GM12878 (cell line): ENCODE results near the gene BPNT1. TPM values are rescaled to one million over a fixed set of nuclear protein-coding genes. Genes with fewer than 3 reads are reported as not detected.

Experiments
- ATAC-seq: fragments of 200-7000 bp; cut with Tn5 transposase; 3 replicates; pipeline ENCODE4 v1.9.1; 2020; ENCODE audit warnings: mild to moderate bottlenecking, moderate library complexity
- BruUV-seq: library from RNA; stranded (reverse); fragments of 400-500 nt; replicated peaks from 2 replicates; lab custom pipeline; 2021; lab: Mats Ljungman, UMichigan
- CTCF ChIA-PET: fragments of 300-600 bp; sonication (Branson Sonifier 250); formaldehyde crosslinking; extraction: SDS; loops from one replicate; lab custom pipeline; 2021; ENCODE audit warnings: inconsistent platforms; lab: Yijun Ruan, JAX
- POLR2A ChIA-PET: fragments of 350-600 bp; formaldehyde crosslinking; extraction: SDS; loops from one replicate; lab custom pipeline; 2021; ENCODE audit warnings: inconsistent platforms; lab: Charles Lee
- RAD21 ChIA-PET: fragments of 300-600 bp; sonication (Branson Sonifier 250); formaldehyde crosslinking; loops from one replicate; lab custom pipeline; 2023; ENCODE audit warnings: antibody characterized with exemption; ENCODE audit not compliant: unreplicated experiment; lab: Charles Lee
- SMC1A ChIA-PET: fragments of 300-600 bp; sonication (Branson Sonifier 250); formaldehyde crosslinking; loops from one replicate; lab custom pipeline; 2023; ENCODE audit not compliant: unreplicated experiment, uncharacterized antibody; lab: Charles Lee
- DNase-seq: peaks from one replicate; pipeline ENCODE4 v3.0.0-alpha.2; 2011; ENCODE audit warnings: low read depth, low spot score
- FAIRE-seq: peaks from 3 replicates; lab custom pipeline; 2011; peaks lifted over from hg19 to GRCh38; lab: Jason Lieb, UNC
- H2AFZ ChIP-seq: 2 replicates; pipeline ENCODE4 v1.6.0; 2011; ENCODE audit warnings: low read depth, low read length, control low read depth; ENCODE audit not compliant: control insufficient read depth
- H3K27ac ChIP-seq: 2 replicates; pipeline ENCODE4 v1.5.1; 2011; ENCODE audit warnings: control low read depth; ENCODE audit not compliant: control insufficient read depth, insufficient read depth
- H3K27me3 ChIP-seq, 2 experiments: replicated peaks in 1 of 2; 2 replicates each; pipeline versions ENCODE4 v1.6.0 to v1.6.1; 2011; ENCODE audit warnings: low read length in 1 of 2; ENCODE audit not compliant: control insufficient read depth in 2 of 2, insufficient read depth in 2 of 2
- H3K36me3 ChIP-seq, 2 experiments: 2 replicates each; pipeline ENCODE4 v1.5.1; 2011; ENCODE audit warnings: low read length in 1 of 2; ENCODE audit not compliant: control insufficient read depth in 2 of 2, insufficient read depth in 2 of 2
- H3K4me1 ChIP-seq: 2 replicates; pipeline ENCODE4 v1.6.1; 2011; ENCODE audit warnings: mild to moderate bottlenecking, low read length, moderate library complexity, mixed read lengths; ENCODE audit not compliant: control insufficient read depth, insufficient read depth
- H3K4me2 ChIP-seq: 2 replicates; pipeline ENCODE4 v1.6.0; 2011; ENCODE audit warnings: control low read depth; ENCODE audit not compliant: control insufficient read depth, insufficient read depth
- H3K4me3 ChIP-seq: fragments of 200-600 bp; sonication (generic); 2 replicates; pipeline ENCODE4 v1.5.1; 2016
- H3K79me2 ChIP-seq: 2 replicates; pipeline ENCODE4 v1.6.0; 2011; ENCODE audit warnings: low read length; ENCODE audit not compliant: control insufficient read depth, insufficient read depth
- H3K9ac ChIP-seq: 2 replicates; pipeline ENCODE4 v1.8.0; 2011; ENCODE audit warnings: low read length, control low read depth, mixed read lengths; ENCODE audit not compliant: control insufficient read depth, insufficient read depth
- H3K9me3 ChIP-seq: replicated peaks from 3 replicates; pipeline ENCODE4 v1.5.1; 2011; ENCODE audit warnings: mild to moderate bottlenecking, low read length; ENCODE audit not compliant: control insufficient read depth, insufficient read depth
- H4K20me1 ChIP-seq: 2 replicates; pipeline ENCODE4 v1.6.0; 2011; ENCODE audit not compliant: control insufficient read depth, insufficient read depth
- ATF7 ChIP-seq: fragments of 450-650 bp; IDR thresholded peaks from 2 replicates; pipeline ENCODE4 v1.6.1; 2016; ENCODE audit warnings: low read depth, mild to moderate bottlenecking
- BCL11A ChIP-seq: IDR thresholded peaks from 2 replicates; pipeline ENCODE4 v1.6.1; 2011; ENCODE audit warnings: low read depth, low read length
- DPF2 ChIP-seq: fragments of 450-650 bp; IDR thresholded peaks from 2 replicates; pipeline ENCODE4 v1.6.1; 2017; ENCODE audit warnings: mild to moderate bottlenecking
- ESRRA ChIP-seq: IDR thresholded peaks from 2 replicates; pipeline ENCODE4 v1.6.1; 2012; ENCODE audit warnings: mild to moderate bottlenecking, low read length, improper control_type of control experiment
- ETV6 ChIP-seq, 2 experiments: fragments of 450-650 bp in 1 of 2; IDR thresholded peaks in 1 of 2; conservative IDR thresholded peaks in 1 of 2; 2 replicates each; pipeline ENCODE4 v1.6.1; 2014; ENCODE audit warnings: antibody characterized with exemption in 1 of 2, borderline replicate concordance in 1 of 2, low read depth in 1 of 2, mild to moderate bottlenecking in 1 of 2, moderate library complexity in 1 of 2
- GABPA ChIP-seq: IDR thresholded peaks from 2 replicates; pipeline ENCODE4 v1.6.1; 2014; ENCODE audit warnings: antibody characterized with exemption, low read depth, mild to moderate bottlenecking, inconsistent platforms
- HDGF ChIP-seq: fragments of 450-650 bp; IDR thresholded peaks from 2 replicates; pipeline ENCODE4 v1.6.1; 2016; ENCODE audit warnings: antibody characterized with exemption
- NR2F1 ChIP-seq: fragments of 450-650 bp; conservative IDR thresholded peaks from 2 replicates; pipeline ENCODE4 v1.6.1; 2017; ENCODE audit warnings: mild to moderate bottlenecking
- RAD21 ChIP-seq: IDR thresholded peaks from 2 replicates; pipeline ENCODE4 v1.6.1; 2011; ENCODE audit warnings: mild to moderate bottlenecking, low read depth, low read length, moderate library complexity; ENCODE audit not compliant: insufficient read depth
- RBBP5 ChIP-seq: fragments of 200-600 bp; sonication (generic); conservative IDR thresholded peaks from 2 replicates; pipeline ENCODE4 v1.6.1; 2016
- SIX5 ChIP-seq: IDR thresholded peaks from 2 replicates; pipeline ENCODE4 v1.6.1; 2011; ENCODE audit warnings: mild to moderate bottlenecking, low read depth, low read length, moderate library complexity; ENCODE audit not compliant: severe bottlenecking
- SKIL ChIP-seq: fragments of 450-650 bp; IDR thresholded peaks from 2 replicates; pipeline ENCODE4 v1.6.1; 2017; ENCODE audit warnings: mild to moderate bottlenecking, low read depth, inconsistent platforms; ENCODE audit not compliant: poor library complexity, severe bottlenecking
- SP1 ChIP-seq: IDR thresholded peaks from one replicate; pipeline ENCODE4 v1.6.1; 2011; ENCODE audit warnings: low read depth, low read length
- TAF1 ChIP-seq: IDR thresholded peaks from 2 replicates; pipeline ENCODE4 v1.6.1; 2011; ENCODE audit warnings: mild to moderate bottlenecking, low read depth, low read length, borderline replicate concordance
- TBL1XR1 ChIP-seq: IDR thresholded peaks from 2 replicates; pipeline ENCODE4 v1.6.1; 2012; ENCODE audit warnings: low read depth, low read length, improper control_type of control experiment
- YY1 ChIP-seq: IDR thresholded peaks from 2 replicates; pipeline ENCODE4 v1.6.1; 2011; ENCODE audit warnings: low read depth, mild to moderate bottlenecking, low read length
- ZBTB33 ChIP-seq: fragments of 450-650 bp; IDR thresholded peaks from 2 replicates; pipeline ENCODE4 v1.6.1; 2017; ENCODE audit warnings: mild to moderate bottlenecking
- in situ Hi-C: fragments of 300-500 bp; cut with MboI; formaldehyde crosslinking; loops from 9 replicates; pipeline ENCODE4 v1.14.3; 2018; ENCODE audit warnings: mixed read lengths
- intact Hi-C: fragments of 100-400 bp; cut with micrococcal nuclease; formaldehyde crosslinking; loops from one replicate; pipeline ENCODE4 v1.14.2; 2022; ENCODE audit not compliant: unreplicated experiment
- polyA plus RNA-seq, 11 experiments: library from polyadenylated mRNA; depleted of rRNA in 4 of 11; unstranded in 6 of 11; stranded (reverse) in 5 of 11; fragments of >200 nt; fragmentation: Nextera tagmentation in 4 of 11; fragmentation: Illumina TruSeq in 1 of 11; extraction: Ambion mirVana in 4 of 11; extraction: Trizol in 1 of 11; gene quantifications; 1 replicate in 1 of 11; 2 replicates in 10 of 11; pipeline versions ENCODE4 v1.2.1 to v1.2.3, GENCODE V29; 2011 to 2016; ENCODE audit warnings: inconsistent platforms in 2 of 11, missing spikeins in 2 of 11, low read depth in 1 of 11
- total RNA-seq, 4 experiments: library from RNA; depleted of rRNA in 3 of 4; stranded (reverse); fragments of >200 nt in 3 of 4; fragmentation: Illumina TruSeq in 1 of 4; extraction: Trizol in 1 of 4; gene quantifications; 2 replicates each; pipeline versions ENCODE4 v1.2.1 to v1.2.3, GENCODE V29; 2013 to 2021
- TF ChIP-seq, protein P1 (sequence below): IDR thresholded peaks from 2 replicates; pipeline ENCODE4 v1.6.1; 2012; ENCODE audit warnings: low read depth, low read length, improper control_type of control experiment

The BPNT1 gene
- total and polyA plus RNA-seq, 10 of the 15 experiments (the other 5 are each of a cell fraction or from before 2014, with no cell fraction given): 35.5 to 78.4 (median 45.4) TPM

DNA sequence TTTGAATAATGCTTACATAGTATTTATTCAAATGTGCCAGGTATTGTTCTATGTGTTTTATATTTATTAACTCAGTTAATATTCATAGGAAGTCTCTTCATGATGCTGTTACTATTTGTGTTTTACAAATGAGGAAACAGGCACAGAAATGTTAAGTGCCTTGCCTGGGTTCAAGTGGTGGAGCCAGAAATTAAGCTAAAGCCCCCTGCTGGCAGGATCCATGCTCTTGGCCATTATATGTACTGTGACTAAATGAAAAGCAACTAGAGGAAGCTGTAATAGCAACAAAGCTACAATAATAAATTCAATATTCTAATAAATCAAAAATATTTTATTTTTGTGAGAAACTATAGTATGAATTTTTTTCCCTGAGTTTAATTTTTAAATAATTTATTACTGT is 34.3 kb upstream of the BPNT1 start (continued):
- TF ChIP-seq TAF1 (no peak), YY1 (no peak), SKIL (no peak), RBBP5 (no peak)

DNA sequence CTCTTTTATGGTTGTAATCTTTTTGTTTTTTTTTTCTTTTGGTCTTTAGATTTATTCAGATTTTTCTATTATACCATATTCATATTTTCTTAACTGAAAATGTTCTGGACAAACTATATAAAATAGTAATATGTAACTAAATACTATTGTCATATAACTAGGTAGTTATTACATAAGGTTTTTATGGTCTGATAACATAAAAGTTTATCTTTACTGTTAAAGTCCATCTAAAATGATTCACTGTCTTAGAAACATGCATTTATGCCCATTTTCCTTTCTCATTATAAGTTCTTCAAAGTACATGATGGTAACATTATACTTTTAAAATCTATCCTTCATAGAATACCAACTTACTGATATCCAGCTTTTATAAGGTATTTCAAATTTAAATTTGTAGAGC is 33.5 kb upstream of the BPNT1 start:
- Histone ChIP-seq H3K27ac (no peak overlapping the region), H3K9me3 (no peaks in the 10 kb centered on the region), H3K4me1 (no peaks in the 10 kb centered on the region), H4K20me1 (no peaks in the 10 kb centered on the region), H3K4me2 (no peak overlapping the region), H3K4me3 (no peak overlapping the region), H3K9ac (no peak overlapping the region), H3K79me2 (no peaks in the 10 kb centered on the region), H2AFZ (no peak overlapping the region), H3K36me3 (peaks cover 1 to 7% of the 10 kb centered on the region in 2 experiments; a peak in 1 of 4 replicates), H3K27me3 (no peaks in the 10 kb centered on the region)
- in situ Hi-C loops (no loop called here), intact Hi-C loops (loop anchor here (5.0 kb wide), 1 partner anchor 131 kb away; no protein-coding TSS in a partner anchor)
- POLR2A ChIA-PET: no interaction called here
- SMC1A ChIA-PET: interaction anchor here (1.5 to 1.9 kb wide), 3 partner anchors 10 to 134 kb away, joined by 4 to 9 read pairs (median 4); no protein-coding TSS in a partner anchor
- RAD21 ChIA-PET: no interaction called here
- FAIRE-seq (no peak), DNase-seq (no peak), ATAC-seq (no peak)
- TF ChIP-seq SIX5 (no peak), NR2F1 (no peak), DPF2 (no peak), ETV6 (conservative IDR thresholded peaks at IDR 0.05 in 1 of 2, IDR thresholded peaks at IDR 0.05 in 1 of 2; ENCODE audit: borderline replicate concordance in 1 of 2, low read depth in 1 of 2) (no peak), ATF7 (no peak), GABPA (no peak), HDGF (no peak), SP1 (no peak), ZBTB33 (no peak), BCL11A (no peak), ESRRA (no peak), TBL1XR1 (no peak), RAD21 (no peak)
- TF ChIP-seq, protein P1, sequence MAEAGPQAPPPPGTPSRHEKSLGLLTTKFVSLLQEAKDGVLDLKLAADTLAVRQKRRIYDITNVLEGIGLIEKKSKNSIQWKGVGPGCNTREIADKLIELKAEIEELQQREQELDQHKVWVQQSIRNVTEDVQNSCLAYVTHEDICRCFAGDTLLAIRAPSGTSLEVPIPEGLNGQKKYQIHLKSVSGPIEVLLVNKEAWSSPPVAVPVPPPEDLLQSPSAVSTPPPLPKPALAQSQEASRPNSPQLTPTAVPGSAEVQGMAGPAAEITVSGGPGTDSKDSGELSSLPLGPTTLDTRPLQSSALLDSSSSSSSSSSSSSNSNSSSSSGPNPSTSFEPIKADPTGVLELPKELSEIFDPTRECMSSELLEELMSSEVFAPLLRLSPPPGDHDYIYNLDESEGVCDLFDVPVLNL: no peak
- no TSS peak for BruUV-seq
- CTCF ChIA-PET: interaction anchor here (0.8 to 7.3 kb wide), 5 partner anchors 10 to 132 kb away, joined by 3 to 54 read pairs (median 6); no protein-coding TSS in a partner anchor
